Raji (cell line): ENCODE results near the gene CRYBG1.

Experiments
- POLR2A ChIP-seq: IDR thresholded peaks from 2 replicates; pipeline ENCODE4 v1.6.1; 2011; ENCODE audit warnings: low read depth, low read length, control low read depth; ENCODE audit not compliant: insufficient read depth

CRYBG1 gene

GRCh38 chr6:106620931-106621672 is 260.6 kb downstream of the CRYBG1 start:
- no peak for TF ChIP-seq POLR2A
